GM12872 (cell line): ENCODE measurements around the gene PDZD2.

Experiments
- TF ChIP-seq, protein P1 (sequence below): IDR thresholded peaks from 3 replicates; pipeline ENCODE4 v1.5.1; 2011; ENCODE audit warnings: low read depth, mild to moderate bottlenecking, low read length, moderate library complexity; ENCODE audit not compliant: insufficient read depth

The PDZD2 gene

DNA sequence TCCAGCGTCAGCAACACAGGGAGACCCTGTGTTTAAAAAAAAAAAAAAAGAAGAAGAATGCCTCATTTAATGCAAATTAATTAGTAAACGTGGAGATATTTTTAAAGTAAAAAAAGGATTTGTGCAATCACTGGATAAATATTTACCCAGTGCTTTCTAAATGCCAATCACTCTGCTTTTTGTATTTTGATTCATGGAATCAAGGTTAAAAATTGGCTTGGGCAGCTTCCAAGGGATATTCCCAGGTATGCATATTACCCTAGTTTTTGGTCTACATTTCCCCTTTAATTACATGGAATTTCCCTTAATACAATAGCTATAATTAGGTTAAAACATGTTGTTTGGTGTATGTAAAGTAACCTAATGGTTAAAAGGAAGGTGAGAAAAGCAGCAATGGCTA, 31.4 kb upstream of the PDZD2 start:
- TF ChIP-seq, protein P1, sequence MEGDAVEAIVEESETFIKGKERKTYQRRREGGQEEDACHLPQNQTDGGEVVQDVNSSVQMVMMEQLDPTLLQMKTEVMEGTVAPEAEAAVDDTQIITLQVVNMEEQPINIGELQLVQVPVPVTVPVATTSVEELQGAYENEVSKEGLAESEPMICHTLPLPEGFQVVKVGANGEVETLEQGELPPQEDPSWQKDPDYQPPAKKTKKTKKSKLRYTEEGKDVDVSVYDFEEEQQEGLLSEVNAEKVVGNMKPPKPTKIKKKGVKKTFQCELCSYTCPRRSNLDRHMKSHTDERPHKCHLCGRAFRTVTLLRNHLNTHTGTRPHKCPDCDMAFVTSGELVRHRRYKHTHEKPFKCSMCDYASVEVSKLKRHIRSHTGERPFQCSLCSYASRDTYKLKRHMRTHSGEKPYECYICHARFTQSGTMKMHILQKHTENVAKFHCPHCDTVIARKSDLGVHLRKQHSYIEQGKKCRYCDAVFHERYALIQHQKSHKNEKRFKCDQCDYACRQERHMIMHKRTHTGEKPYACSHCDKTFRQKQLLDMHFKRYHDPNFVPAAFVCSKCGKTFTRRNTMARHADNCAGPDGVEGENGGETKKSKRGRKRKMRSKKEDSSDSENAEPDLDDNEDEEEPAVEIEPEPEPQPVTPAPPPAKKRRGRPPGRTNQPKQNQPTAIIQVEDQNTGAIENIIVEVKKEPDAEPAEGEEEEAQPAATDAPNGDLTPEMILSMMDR = no peak

DNA sequence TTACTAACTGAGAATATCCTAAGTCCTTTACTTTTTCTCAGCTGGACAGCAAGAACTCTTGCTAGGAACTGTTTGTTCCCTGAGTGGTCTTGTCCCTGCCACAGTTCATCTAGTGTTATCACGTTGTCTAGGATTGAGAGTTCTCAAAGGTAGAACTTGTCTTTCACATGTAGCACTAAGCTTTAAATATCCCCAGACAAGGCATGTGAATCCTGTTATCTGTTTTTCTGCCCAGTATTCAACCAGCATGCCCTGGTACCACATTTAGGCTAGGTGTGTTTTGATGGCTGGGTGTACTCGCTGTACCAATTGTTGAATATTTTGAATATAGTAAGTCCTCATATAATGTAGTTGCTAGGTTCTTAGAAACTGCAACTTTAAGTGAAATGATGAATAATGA, 27.9 kb upstream of the PDZD2 start:
- TF ChIP-seq, protein P1 = no peak

DNA sequence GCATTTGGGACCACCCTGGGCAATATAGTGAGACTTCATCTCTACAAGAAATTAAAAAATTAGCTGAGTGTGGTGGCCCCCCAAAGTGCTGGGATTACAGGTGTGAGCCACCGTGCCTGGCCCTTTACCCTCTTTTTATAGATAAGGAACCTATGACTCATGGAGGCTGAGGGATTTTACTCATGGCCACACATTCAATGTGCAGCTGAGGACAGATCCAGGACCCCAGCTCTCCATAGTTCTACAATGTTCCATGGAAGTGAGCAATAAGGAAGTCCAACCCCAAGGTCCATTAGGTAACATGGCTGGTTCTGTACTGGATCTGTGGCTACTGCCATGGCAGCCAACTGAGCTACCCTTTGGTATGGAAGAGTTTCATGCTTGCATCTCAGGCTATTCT, 25.3 kb upstream of the PDZD2 start:
- TF ChIP-seq, protein P1 = no peak

DNA sequence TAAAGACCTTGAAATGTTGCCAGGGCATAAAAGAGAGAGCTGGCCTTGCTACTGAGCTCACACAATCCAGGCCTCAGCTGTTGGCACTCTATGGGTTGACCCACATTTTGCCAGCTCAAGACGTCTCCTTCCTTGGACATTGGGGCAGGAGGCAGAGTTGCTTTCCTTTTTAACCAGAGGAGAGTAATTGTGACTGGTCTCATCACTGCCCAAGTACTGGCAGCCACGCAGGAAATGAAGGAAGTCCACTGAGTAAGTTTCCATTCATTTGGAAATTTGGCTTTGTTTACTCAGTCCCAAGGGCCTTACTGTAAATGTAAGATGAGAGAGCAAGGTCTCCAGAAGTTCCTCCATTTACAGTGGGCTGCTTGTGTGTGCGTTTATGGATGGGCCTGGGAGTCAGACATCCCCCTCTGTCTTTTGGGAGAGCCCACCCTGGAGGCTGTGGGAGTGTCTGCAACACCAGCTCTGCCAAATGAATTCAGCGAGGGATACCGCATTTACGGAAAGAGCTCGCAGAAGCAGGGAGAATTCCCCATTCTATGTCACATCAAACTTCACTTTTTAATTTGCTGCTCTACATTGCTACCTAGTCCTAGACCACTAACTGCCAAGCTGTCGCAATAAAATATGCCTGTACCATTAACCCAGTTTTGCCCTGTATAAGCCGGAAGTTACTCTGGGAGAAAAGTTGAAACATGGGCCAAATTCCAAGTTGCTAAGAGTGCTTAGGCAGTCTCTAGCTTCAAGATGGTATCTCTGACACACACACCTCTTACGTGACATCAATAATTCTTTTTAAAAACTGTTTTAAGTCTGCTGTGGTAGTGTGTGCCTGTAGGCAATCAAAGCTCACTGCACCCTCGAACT, 24.5 kb upstream of the PDZD2 start:
- TF ChIP-seq, protein P1 = no peak

DNA sequence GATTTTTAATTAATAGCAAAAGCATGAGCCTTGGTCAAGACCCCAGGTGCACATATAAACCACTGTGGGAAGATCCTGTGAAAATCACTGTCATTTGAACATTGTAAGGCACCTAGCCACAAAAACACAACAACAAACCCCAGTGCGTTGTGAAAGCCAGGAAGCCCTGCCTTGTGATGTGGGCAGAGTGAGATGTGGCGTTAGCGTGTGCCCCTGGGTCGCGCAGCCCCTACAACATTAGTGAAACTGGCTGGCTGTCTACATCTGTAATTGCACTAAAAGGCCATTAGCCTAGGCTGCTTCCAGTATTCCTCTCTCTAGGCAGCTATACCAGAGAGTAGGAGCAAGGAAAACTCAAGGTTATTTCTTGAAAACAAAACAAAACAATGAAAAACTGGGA, 21.1 kb upstream of the PDZD2 start:
- TF ChIP-seq, protein P1 = no peak

DNA sequence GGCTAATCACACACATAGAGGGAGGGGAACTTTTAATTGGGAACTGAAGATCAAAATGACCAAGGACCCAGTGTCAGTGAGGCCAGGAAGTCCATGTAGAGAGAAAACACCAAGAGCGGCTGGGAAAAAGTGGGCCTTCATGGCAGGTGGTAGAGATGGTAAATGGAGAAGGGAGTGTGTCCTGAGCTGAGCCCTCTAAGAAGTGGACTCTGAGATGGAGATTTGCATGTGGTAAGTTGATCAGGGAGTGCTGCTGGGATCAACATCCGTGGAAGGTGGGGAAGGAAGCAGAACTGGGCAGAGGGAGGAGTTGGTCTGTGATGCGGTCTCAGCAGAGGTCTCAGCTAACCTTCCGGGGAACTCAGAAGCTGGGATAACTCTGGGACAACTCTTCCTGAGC, 18.9 kb upstream of the PDZD2 start:
- TF ChIP-seq, protein P1 = no peak

DNA sequence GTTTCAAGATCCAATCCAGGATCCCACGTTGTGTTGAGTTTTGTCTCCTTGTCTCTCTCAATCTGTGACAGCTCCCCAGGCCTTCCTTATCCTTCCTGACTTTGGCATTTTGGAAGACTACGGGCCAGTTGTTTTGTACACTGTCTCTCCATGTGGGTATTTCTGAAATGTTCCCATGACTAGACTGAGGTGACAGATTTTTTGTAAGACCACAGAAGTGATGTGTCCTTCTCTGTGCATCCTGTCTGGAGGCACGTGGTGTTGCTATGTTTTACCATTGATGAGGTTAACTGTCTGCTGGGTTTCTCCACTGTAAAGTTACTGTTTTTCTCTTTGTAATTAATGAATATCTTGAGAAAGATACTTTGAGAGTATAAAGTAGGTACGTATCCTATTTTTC, 15.7 kb upstream of the PDZD2 start:
- TF ChIP-seq, protein P1 = no peak

DNA sequence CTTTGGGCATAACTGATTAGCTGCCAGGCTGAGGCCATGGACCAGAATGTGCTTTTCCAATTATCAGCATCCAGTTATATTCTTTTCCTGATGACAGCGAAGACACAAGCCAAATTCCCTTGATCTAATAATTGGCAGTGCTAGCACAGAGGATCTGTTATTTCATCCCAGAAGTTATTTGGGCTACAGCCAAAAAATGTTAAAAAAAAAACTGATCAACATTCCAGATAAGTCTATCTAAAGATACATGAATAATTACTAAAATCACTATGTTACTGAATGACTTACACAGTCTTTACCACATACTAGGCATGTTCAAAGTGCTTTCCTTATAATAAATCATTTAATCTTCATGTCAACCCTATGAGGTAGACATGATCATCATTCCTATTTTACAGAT, 13.5 kb upstream of the PDZD2 start:
- TF ChIP-seq, protein P1 = no peak
